ENCODE data around the gene LY9.

The LY9 gene

DNA sequence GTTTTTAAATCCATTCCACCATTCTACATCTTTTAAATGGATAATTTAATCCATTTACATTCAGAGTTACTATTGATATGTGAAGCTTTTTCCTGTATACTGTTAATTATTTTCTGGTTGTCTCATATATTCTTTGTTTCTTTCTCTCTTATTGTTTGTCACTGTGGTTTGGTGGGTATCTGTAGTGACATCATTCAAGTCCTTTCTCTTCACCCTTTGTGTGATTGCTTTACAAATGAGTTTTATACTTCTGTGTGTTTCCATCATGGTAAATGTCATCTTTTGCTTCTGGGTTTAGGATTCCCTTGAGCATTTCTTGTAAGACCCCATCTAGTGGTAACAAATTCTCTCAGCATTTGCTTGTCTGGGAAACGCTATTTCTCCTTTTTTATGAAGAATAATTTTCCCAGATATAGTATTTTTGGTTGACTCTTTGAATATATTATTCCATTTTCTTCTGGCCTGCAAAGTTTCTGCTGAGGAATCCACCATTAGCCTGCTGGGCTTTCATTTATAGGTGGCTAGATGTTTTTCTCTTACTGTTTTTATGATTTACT, 10.2 kb downstream of the LY9 start:
- DNase-seq = no peak

DNA sequence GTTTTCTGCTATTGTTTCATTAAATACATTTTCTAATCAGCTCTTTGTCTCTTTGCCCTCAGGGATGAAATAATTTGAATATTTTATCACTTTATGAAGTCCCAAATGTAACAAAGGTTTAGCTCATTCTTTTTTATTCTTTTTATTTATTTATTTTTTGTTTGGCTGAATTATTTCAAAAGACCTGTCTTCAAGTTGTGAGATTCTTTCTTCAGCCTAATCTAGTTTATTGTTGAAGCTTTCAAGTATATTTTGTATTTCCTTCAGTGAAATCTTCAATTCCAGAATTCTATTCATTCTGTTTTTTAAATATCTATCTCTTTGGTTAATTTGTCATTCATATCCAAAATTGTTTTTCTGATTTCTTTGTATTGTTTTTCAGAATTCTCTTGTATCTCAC, 10.8 kb downstream of the LY9 start:
- no peak for DNase-seq

- no peak for DNase-seq
Measured at GRCh38 chr1:160807247-160807646, 11.3 kb downstream of the LY9 start.

GRCh38 chr1:160807738-160808137, 11.8 kb downstream of the LY9 start:
- DNase-seq = no peak

DNA sequence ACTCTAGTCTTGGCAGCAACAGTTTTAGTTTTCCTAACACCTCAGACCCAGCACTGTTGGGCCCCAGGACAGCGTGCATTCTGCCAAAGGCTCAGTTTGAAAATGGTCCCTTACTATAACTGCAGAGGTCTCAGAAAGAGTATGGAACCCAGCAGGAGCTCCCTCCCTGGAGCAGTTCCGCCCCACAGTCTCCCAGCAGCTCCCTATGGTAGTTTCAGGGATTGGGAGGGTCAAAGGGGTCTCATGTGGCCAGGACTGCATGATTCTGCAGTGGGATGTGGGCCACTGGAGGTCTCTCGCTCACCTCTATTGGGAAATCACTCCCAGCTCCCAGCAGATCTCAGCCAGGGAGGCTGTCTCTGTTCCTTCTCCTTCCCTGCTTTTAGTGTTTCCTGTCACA, 12.3 kb downstream of the LY9 start:
- DNase-seq = no peak

- DNase-seq = no peak
Measured at GRCh38 chr1:160810486-160810885, 14.5 kb downstream of the LY9 start.

DNA sequence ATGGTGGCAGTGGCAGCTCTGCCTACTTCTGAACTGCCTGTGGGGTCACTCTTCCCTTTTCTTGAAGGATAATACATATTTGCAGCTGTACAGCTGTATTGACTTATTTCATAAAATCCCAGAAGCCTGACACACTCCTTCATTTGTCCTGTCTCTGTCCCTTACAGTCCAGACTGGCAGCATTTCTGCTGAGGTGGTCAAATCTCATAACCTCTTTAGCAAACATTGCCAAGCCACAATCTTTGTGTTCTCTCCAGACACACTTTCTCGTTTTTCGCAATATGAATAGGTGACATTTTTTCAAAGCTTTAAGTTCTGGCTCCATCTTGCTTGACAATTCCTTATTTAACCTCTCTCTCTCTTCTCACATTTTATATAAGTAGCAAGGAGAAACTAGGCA, 15.2 kb downstream of the LY9 start:
- DNase-seq = no peak

- DNase-seq = no peak
Measured at GRCh38 chr1:160813215-160813614, 17.2 kb downstream of the LY9 start.

DNA sequence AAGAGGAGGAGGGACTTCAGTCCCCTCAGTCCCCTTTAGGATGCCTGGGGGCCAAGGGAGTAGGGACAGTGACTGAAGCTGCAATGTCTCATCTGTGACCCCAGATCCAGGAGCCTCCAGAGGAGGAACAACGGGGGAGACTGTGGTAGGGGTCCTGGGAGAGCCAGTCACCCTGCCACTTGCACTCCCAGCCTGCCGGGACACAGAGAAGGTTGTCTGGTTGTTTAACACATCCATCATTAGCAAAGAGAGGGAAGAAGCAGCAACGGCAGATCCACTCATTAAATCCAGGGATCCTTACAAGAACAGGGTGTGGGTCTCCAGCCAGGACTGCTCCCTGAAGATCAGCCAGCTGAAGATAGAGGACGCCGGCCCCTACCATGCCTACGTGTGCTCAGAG, 18.3 kb downstream of the LY9 start:
- DNase-seq = no peak

- no peak for DNase-seq
Measured at GRCh38 chr1:160814856-160815255, 18.9 kb downstream of the LY9 start.

DNA sequence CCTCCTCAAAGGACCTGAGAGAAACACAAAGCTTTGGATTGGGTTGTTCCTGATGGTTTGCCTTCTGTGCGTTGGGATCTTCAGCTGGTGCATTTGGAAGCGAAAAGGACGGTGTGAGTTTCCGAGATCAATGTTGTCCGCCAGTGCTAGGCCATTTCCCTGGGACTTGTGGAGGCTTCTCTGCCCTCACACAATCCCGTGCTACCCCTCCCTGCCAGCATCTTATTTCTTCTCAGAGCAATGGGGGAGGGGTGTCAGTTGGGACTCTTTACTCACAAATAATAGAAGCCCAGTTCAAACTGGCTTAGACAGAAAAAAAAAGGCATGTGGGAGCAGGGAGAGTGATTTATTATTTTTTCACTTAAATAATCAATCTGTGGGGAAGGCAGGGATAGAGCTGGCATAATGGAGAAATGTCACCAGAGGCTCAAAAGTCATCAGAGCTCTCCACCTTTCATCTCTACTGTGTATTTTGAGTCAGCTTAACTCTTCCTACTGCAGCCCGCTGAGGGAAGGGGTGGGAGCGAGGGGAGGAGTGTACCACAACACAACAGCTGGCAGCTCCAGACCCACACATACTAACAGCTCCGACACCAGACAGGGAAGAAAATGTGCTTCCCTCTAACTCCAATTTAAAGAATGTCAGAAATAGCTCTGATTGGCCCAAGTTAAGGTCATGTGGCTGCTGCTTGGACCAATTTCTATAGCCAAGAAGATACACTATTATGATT, 22.4 kb downstream of the LY9 start:
- DNase-seq = no peak

DNA sequence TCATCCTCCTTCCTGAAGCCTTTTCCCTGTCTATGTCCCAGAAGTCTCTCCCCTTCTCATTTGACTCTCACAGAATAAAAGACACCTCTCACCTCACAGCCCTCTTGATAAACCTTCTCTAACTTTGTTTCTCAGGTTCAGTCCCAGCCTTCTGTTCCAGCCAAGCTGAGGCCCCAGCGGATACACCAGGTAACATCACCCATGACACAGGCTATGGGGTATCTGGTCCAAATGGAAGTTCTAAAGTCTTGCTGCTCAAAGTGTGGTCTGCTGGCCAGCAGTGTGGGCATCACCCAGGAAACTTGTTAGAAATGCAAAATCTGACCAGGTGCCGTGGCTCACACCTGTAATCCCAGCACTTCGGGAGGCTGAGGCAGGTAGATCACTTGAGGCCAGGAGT, 23.2 kb downstream of the LY9 start:
- no peak for DNase-seq

DNA sequence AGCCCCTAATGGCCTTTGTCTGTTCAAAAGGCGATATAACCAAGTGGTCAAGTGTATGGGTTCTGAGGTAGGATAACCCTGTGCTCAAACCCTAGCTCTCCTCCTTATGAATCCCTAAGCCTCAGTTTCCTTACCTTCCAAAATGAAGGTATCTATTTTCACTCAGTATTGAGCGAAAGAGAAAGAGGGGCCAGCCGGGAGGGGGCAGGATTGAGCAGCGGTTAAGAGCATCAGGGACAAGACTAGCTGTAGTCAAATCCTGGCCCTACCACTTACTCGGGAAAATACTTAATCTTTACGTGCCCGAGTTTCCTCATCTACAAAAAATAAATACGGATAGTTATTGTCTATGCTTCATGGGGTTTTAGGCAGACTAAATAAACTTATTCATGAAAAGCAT, 25.7 kb downstream of the LY9 start:
- no peak for DNase-seq

- no peak for DNase-seq
Measured at GRCh38 chr1:160823296-160823695, 27.3 kb downstream of the LY9 start.

- no peak for DNase-seq
Measured at GRCh38 chr1:160826546-160826945, 30.6 kb downstream of the LY9 start.

DNA sequence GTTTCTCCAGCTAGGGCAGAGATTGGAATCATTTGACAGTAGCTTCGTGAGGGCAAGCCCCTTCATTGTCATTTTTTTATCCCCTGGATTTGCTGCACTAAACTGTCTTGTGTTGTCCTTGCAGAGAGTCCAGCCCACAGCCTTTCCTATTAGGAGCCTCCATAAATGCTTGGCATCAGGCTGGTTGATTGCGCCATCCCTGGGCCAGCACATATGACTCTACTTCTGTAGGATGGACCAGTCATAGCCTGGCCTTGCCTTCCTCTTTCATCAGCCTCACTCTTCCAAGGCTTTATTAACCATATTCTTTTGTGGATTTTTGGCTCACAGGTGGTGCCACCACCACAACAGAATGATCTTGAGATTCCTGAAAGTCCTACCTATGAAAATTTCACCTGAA, 31.4 kb downstream of the LY9 start:
- no peak for DNase-seq

- no peak for DNase-seq
Measured at GRCh38 chr1:160829766-160830165, 33.8 kb downstream of the LY9 start.

- no peak for DNase-seq
Measured at GRCh38 chr1:160830321-160831153, 34.6 kb downstream of the LY9 start.

GRCh38 chr1:160834945-160835565, 39.1 kb downstream of the LY9 start:
- DNase-seq = no peak

DNA sequence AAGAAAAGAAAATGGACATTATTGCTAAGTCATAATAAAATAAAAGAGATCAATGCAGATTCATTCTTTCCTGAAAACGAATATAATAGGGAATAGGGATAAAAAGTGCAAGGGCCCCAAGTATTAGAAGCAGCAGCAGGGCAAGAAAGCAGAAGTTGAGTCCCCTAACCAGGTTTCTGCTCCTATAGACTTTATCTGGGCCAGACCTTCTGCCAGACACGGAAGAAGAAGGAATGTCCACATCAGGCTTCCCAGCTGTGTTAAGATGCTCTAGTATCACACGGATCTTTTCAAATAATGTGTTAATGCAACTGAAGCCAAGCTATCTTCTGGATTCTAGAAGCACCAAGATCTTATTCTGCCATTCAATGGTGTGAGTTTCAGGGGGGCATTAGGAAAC, 39.8 kb downstream of the LY9 start:
- DNase-seq = no peak

- DNase-seq = no peak
Measured at GRCh38 chr1:160836561-160836960, 40.6 kb downstream of the LY9 start.

DNA sequence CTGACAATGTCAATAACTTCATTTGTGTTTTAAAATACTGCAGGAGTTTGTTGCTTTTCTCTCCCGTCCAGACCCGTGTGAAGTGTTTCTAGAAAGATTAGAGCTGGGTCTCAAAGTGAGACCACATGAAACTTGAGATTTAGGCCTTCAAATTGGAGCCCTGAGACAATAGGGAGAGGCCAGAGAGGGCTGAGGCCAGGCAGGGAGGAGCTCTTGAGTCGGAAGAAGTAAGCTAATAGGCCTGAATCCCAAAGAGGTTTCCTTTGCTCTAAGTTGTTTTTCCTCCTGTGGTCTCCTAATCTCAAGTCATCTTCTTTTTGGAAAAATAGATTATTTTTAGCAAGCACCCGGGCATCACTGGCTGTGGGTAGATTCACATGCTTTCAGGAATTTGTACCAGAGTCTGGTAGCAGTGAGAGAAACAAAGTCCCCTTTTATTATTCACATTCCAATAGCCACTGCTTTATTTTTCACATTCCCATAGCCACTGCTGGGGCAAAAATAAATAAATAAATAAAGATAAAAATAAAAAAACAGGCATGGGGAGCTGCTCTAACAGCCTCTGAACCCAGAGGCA, 41.1 kb downstream of the LY9 start:
- no peak for DNase-seq

- no peak for DNase-seq
Measured at GRCh38 chr1:160837558-160838205, 41.7 kb downstream of the LY9 start.
